PFSK-1 (cell line): ENCODE data around the gene DPYD.

Experiments
- POLR2AphosphoS5 ChIP-seq: IDR thresholded peaks from 2 replicates; pipeline ENCODE4 v1.6.1; 2012; ENCODE audit warnings: low read depth, mild to moderate bottlenecking, control low read depth, low read length, moderate library complexity
- TAF1 ChIP-seq: IDR thresholded peaks from 2 replicates; pipeline ENCODE4 v1.6.1; 2012; ENCODE audit warnings: low read length, control low read depth, borderline replicate concordance; ENCODE audit not compliant: insufficient read depth

DNA sequence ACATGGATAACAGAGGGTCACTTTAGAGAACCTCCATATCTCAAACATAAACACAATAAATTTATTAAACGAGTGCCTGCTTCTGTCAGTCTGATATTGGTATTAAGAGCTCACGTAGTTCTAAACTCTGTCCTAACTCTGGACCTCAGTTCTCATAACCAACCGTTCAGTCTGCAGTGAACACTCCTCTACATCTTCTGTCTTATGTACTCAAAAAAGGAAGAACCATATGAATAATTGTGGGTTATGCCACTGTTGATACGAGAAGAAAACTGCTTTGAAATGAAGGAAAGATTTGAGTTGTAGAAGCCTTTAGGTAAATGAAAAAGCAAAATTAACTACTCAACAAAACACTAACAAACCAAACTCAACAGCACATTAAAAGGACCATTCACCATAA, 53.7 kb downstream of the DPYD start:
- TF ChIP-seq TAF1 (no peak), POLR2AphosphoS5 (no peak)
